Measurements from ENCODE around the gene AAK1.
"Not testable (repeated sequence)": the region's sequence is repeated elsewhere in the genome, so short reads cannot be mapped to it uniquely, and the experiment has no call there.

Gene AAK1

GRCh38 chr2:69643602-69644505, at the start of gene AAK1:
Gene AAK1, minus strand, starts transcription at chr2:69643739. Its CDS starts 699 bp downstream, at chr2:69643040.
- peak; percentile 66 for DNase-seq (ENCODE audit: low read depth)

DNA sequence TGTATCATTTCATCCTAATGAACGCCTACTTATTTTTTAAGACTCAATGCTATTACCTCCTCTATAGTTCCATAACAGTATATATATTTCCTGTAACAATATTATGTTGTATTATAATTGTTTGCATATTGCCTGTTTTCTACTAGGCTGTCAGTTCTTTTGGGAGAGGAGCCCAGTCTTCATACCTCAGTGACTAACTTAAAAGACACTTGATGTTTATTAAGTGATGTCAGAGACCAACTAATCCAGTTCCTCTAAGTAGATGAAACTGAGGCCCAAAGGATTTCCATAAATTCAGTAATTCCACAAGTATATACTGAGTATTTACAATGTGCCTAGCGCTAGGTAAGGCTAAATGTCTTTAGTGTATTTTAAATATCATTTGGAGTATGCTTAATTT, 48.9 kb upstream of the AAK1 start:
- DNase-seq (ENCODE audit: low read depth), result no peak

DNA sequence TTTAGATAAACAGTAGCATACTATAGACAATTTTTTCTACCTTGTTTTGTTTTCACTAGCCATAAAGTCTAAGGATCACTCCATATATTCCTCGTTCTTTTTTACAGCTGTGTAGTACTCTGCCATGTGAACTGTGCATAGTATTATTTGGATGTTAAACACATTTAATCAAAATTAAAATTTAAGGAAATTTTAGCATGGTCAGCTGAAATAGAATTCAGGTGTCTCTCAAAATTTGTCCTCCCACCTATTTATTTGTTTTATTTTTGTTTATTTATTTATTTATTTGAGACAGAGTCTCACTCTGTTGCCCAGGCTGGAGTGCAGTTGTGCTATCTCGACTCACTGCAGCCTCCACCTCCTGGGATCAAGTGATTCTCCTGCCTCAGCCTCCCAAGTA, 46.4 kb upstream of the AAK1 start:
- DNase-seq (ENCODE audit: low read depth), result no peak

GRCh38 chr2:69689466-69689865, 45.9 kb upstream of the AAK1 start:
- no peak for DNase-seq (ENCODE audit: low read depth)

DNA sequence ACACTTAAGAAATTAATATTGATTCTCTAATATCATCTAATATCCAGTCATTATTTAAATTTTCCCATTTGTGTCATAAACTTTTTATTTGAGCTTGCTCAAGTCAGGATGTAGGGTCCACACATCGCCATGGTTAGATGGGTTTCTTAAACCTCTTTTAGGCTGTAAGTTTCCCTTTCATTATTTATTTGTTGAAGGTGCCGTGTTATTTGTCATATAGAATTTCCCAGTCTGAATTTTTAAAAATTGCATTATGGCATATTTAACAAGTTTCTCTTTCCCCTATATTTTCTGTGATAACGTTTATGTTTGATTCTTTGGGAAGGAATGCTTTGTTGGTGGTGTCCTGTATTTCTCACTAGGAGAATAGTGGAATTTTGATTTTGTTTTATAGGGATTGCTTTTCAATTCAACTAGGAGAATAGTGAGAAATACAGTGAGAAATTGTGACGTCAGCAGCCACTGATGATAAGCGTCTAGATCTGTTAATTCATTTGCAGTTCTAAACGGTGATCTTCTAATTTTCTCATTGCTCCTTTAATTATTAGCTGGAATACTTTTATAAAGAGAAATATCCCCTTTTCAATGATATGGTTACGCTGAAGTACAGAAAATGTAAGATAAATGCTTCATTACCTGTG, 44.6 kb upstream of the AAK1 start:
- DNase-seq (ENCODE audit: low read depth), result no peak

- no peak for DNase-seq (ENCODE audit: low read depth)
These were observed 43.3 kb upstream of the AAK1 start for GRCh38 chr2:69686813-69687212.

- no peak for DNase-seq (ENCODE audit: low read depth)
These were observed 41.9 kb upstream of the AAK1 start for GRCh38 chr2:69685321-69686048.

DNA sequence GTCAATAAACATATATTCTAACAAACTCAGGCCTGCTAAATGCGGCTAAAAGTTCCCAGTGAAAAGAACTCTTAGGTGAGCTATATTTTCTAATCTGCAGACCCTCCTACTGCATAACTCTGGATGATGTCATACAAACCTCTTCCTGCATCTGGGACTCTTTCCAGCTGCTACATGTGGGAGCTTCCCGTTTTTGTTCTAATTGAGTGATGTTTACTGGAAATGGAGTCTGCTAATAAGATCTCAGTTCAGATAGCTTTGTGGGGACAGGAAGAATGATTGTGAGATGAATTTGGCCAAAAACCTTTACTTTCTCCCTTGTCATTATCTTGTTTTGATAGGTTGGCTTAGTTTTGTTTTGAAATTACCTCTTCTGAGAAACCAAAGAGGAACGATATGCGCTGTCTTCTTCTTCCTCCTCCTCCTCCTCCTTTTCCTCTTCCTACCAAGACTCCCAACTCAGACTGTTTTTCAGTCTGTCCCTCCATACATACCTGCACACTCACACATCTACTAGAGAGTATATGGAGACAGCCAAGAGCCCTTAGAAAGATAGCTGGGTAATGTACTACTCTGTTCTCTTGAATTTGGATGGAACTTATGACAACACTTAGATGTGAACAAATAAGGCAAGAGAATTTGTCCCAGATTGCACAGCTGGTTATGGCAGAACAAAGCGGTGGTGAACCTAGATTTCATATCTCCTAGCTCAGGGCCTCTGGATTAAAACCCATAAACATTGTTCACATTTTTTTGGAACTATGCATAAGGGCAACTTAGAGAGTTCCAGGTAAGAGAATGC, 39.8 kb upstream of the AAK1 start:
- no peak for DNase-seq (ENCODE audit: low read depth)

DNA sequence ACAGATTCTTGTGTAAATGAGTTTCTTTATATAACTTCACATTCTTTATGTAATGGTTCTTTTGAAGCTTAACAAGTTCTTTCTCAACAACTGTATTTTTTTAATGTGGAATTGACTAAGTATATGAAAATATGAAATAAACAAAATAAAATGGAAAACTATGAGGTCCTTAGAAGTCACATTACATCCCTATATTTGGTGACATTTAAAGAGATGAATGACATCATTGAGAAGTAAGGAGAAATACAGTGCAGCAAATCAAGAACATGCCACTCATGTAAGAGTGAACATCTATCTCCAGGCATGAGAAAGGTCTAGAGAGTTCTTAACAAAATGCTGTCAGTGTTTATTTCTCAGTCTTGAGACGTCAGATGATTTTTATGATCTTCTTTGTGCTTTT, 39.0 kb upstream of the AAK1 start:
- no peak for DNase-seq (ENCODE audit: low read depth)

DNA sequence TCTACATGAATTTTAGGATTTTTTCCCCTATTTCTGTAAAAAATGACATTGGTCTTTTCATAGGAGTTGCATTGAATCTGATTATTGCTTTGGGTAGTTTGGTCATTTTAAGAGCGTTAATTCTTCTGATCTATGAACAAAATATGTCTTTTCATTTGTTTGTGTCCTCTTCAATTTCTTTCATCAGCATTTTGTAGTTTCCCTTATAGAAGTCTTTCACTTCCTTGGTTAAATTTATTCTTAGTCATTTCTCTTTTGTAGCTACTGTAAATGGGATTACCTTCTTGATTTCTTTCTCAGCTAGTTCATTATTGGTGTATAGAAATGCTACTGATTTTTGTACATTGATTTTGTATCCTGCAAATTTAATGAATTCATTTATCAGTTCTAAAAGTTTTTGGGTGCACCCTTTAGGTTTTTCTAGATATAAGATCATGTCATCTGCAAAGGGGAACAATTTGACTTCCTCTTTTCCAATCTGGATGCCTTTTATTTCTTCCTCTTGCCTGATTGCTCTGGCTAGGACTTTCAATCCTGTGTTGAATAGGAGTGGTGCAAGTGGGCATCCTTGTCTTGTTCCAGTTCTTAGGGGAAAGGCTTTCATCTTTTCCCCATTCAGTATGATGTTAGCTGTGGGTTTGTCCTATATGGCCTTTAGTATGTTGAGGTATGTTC, 36.6 kb upstream of the AAK1 start:
- no peak for DNase-seq (ENCODE audit: low read depth)

- no peak for DNase-seq (ENCODE audit: low read depth)
These were observed 34.4 kb upstream of the AAK1 start for GRCh38 chr2:69677914-69678313.

GRCh38 chr2:69676146-69676545, 32.6 kb upstream of the AAK1 start:
- no peak for DNase-seq (ENCODE audit: low read depth)

DNA sequence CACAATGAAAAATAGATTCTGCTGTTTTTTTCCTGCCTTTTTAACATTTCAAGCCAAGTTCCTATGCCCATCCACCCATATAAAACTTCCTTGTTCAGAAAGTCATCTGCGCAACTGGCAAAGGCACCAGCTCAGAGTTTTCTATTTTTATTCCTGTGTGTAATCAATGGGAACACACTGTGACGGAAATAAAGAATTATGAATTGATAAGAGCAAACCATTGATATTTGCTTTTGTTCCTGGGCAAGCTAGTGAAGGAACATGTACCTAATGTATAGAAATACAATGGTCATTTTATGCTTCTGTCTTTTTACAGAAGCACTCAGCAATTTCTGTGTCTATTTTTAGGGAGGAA, 30.8 kb upstream of the AAK1 start:
- no peak for DNase-seq (ENCODE audit: low read depth)

DNA sequence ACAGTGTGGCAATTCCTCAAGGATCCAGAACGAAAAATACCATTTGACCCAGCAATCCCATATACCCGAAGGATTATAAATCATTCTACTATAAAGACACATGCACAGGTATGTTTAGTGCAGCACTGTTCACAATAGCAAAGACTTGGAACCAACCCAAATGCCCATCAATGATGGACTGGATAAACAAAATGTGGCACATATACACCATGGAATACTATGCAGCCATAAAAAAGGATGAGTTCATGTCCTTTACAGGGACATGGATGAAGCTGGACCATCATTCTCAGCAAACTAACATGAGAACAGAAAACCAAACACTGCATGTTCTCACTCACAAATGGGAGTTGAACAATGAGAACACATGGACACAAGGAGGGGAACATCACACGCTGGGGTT, 29.6 kb upstream of the AAK1 start:
- not testable (repeated sequence) for DNase-seq (ENCODE audit: low read depth)

DNA sequence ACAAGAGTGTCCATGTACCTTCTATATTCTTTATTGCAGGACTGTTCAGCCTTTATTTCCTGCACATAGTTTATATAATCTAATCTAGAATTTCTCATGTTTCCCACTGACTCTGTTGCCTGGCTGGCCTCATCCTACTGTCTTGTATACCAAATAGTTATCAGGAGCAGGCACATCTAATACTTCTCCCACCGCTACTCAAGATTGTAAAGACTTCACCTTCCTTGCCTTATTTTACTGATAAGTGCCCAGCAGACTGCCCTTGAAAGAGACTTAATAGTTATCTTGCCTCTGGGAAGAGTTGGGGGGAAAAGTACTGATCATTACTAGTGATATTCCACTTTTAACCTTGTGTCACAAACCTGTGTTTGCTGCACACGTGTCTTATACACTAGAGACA, 26.1 kb upstream of the AAK1 start:
- DNase-seq (ENCODE audit: low read depth), result no peak

DNA sequence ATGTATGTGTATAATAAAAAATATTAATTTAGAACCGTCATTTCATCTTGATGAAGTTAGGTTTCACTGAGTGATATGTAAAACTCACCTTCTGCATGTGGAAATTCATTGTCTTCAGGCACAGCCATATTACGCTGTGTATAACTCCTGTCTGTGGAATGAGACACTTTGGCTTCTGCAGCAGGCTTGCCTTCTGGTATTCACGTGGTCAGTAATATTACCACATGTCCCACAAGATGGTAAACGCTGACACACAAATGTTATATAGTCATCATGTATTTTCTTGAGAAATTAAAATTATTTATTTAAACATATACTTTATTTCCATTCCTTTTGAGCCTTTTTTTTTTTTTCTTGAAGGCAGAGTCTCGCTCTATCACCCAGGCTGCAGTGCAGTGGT, 25.1 kb upstream of the AAK1 start:
- no peak for DNase-seq (ENCODE audit: low read depth)

DNA sequence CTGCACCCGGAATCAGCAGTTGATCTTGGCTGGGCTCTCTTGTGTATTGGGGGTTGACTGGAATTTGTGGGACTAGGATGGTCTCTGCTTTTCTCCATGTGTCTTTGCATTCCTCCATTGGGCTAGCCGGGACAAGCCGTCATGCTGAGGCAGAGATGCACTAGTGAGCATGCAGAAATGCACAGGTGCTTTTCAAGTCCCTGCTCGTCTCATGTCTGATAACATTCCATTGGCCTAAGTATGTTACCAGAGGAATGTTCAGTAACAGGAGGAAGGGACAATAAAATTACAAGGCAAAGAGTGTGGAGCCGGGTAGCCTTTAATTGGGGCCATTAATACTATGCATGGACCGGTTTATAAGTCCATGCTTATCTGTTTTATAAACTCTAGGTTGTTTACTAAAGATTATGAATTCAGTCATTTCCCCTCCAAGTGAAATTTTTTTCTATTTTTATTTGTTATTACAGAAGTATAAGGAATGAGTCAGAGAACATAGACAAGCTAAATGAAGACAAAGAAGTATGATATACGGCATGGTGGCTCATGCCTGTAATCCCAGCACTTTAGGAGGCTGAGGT, 24.4 kb upstream of the AAK1 start:
- DNase-seq (ENCODE audit: low read depth), result no peak

GRCh38 chr2:69665152-69665551, 21.6 kb upstream of the AAK1 start:
- no peak for DNase-seq (ENCODE audit: low read depth)

- DNase-seq (ENCODE audit: low read depth), result no peak
These were observed 20.3 kb upstream of the AAK1 start for GRCh38 chr2:69663860-69664259.

DNA sequence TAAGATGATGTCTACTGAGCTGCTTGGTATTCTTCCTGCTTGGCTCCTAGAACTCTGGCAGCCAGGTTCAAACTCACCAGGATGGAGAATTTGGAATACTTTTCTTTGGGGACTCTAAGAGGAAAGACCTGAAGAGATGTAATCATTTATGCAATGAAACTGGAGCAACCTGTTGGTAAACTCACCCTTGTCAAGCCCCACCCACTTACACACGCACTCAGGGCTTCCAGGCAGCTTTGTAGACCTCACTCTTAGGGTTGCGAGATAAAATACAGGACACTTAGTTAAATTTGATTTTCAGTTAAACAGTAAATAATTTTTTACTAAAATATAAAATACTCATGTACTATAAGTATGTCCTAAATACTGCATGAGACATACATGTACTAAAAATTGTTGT, 19.0 kb upstream of the AAK1 start:
- DNase-seq (ENCODE audit: low read depth), result not testable (repeated sequence)

DNA sequence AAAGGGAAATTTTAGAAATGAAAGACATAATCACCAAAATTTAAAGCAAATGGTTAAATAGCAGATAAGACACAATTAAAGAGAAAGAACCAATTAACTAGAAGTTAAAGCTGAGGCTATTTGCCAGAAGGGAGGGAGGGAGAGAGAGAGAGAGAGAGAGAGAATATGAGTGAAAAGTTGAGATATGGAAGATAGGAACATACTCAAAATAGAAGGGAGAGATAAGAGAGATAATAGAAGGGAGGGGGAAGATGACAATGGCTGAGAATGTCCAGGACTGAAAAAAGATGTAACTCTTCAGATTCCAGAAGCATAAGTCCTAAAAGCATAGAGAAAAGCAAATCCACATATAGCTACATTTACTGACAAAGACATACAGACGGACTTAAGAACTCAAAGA, 17.1 kb upstream of the AAK1 start:
- DNase-seq (ENCODE audit: low read depth), result no peak
